OCI-LY3 (cell line): ENCODE results near the gene ARL13A.

Source experiments
- EZH2phosphoT487 ChIP-seq: fragments of 200-600 bp; shearing (Covaris generic); IDR thresholded peaks from 2 replicates; pipeline ENCODE4 v1.6.1; 2018; ENCODE audit warnings: antibody characterized with exemption, mixed run types, low read depth
- TF ChIP-seq, protein P1 (sequence below): fragments of 200-600, 300-600 bp; sonication (generic); IDR thresholded peaks from 2 replicates; pipeline ENCODE4 v1.5.1; 2014; ENCODE audit warnings: antibody characterized with exemption, low read length, low read depth

DNA sequence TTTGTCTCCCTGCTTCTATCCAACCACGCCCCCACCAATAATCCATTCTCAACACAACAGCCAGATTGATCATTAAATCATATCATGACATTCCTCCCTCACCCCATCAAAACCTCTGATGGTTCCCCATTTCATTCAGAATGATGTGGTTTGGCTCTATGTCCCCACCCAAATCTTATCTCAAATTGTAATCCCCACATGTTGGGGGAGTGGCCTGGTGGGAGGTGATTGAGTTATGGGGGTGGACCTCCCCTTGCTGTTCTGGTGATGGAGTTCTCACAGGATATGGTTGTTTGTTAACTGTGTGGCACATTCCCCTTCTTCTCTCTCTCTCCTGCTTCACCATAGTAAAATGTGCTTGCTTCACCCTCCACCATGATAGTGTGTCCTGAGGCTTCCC, 59.1 kb downstream of the ARL13A start:
- TF ChIP-seq, protein P1, sequence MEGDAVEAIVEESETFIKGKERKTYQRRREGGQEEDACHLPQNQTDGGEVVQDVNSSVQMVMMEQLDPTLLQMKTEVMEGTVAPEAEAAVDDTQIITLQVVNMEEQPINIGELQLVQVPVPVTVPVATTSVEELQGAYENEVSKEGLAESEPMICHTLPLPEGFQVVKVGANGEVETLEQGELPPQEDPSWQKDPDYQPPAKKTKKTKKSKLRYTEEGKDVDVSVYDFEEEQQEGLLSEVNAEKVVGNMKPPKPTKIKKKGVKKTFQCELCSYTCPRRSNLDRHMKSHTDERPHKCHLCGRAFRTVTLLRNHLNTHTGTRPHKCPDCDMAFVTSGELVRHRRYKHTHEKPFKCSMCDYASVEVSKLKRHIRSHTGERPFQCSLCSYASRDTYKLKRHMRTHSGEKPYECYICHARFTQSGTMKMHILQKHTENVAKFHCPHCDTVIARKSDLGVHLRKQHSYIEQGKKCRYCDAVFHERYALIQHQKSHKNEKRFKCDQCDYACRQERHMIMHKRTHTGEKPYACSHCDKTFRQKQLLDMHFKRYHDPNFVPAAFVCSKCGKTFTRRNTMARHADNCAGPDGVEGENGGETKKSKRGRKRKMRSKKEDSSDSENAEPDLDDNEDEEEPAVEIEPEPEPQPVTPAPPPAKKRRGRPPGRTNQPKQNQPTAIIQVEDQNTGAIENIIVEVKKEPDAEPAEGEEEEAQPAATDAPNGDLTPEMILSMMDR: no peak
- no peak for TF ChIP-seq EZH2phosphoT487
